ENCODE data around the gene ZFAND3. TPM values are rescaled to one million over a fixed set of nuclear protein-coding genes. Genes with fewer than 3 reads are reported as not detected.
A peak's percentile ranks its signal among the peaks of the same experiment; 100 is the strongest.
"Not testable (repeated sequence)": the region's sequence is repeated elsewhere in the genome, so short reads cannot be mapped to it uniquely, and the experiment has no call there.

ZFAND3 gene
- total and polyA plus RNA-seq, 7 donors: 48.5 to 166 (median 141) TPM

DNA sequence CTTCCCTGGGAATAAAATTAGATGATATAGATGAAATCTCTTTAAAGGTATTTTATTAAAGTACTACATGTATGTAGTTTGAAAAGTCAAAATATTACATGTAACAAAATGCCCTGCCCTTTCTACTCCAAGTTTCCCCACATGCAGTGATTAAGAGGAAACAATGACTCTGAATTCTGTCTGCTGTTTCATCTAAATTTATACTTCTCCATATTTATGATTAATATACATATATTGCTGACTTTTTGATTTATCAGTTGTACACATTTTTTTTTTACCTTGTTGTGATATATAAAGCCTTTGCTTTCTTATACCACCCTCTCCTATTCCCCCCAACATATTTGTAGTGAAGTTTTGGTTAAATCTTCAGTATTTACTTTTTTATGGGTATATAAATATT is 127.9 kb downstream of the ZFAND3 start:
- no peak overlapping the region for H3K4me3 ChIP-seq
- no peaks in the 10 kb centered on the region for H3K27me3 ChIP-seq (ENCODE audit: insufficient read depth in 3 of 3, low read length in 2 of 3)
- no peaks in the 10 kb centered on the region for H3K9me3 ChIP-seq
- no peaks in the 10 kb centered on the region for H3K36me3 ChIP-seq (ENCODE audit: insufficient read depth in 1 of 2, low read depth in 1 of 2)
- TF ChIP-seq, protein P1, sequence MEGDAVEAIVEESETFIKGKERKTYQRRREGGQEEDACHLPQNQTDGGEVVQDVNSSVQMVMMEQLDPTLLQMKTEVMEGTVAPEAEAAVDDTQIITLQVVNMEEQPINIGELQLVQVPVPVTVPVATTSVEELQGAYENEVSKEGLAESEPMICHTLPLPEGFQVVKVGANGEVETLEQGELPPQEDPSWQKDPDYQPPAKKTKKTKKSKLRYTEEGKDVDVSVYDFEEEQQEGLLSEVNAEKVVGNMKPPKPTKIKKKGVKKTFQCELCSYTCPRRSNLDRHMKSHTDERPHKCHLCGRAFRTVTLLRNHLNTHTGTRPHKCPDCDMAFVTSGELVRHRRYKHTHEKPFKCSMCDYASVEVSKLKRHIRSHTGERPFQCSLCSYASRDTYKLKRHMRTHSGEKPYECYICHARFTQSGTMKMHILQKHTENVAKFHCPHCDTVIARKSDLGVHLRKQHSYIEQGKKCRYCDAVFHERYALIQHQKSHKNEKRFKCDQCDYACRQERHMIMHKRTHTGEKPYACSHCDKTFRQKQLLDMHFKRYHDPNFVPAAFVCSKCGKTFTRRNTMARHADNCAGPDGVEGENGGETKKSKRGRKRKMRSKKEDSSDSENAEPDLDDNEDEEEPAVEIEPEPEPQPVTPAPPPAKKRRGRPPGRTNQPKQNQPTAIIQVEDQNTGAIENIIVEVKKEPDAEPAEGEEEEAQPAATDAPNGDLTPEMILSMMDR (IDR thresholded peaks at IDR 0.05): no peak
- H3K4me1 ChIP-seq: peaks cover 31% of the 10 kb centered on the region
- no peak for DNase-seq
- no peak overlapping the region for H3K27ac ChIP-seq
- intact Hi-C loops (cut with DNase I): no loop called here
- ATAC-seq: no peak

DNA sequence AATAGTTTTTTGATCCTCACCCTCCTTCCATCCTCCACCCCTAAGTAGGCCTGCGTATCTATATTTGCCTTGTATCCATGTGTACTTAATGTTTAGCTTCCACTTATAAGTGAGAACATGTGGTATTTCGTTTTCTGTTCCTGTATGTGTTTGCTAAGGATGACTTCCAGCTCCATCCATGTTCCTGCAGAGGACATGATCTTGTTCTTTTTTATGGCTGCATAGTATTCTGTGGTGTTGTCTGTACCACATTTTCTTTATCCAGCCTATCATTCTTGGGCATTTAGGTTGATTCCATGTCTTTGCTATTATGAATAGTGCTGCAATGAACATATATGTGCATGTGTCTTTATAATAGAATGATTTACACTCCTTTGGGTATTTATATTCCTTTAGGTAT is 129.1 kb downstream of the ZFAND3 start:
- intact Hi-C loops (cut with DNase I); DNase-seq; H3K27ac ChIP-seq; ATAC-seq; H3K4me3 ChIP-seq; H3K27me3 ChIP-seq (ENCODE audit: insufficient read depth in 3 of 3, low read length in 2 of 3); H3K36me3 ChIP-seq (ENCODE audit: insufficient read depth in 1 of 2, low read depth in 1 of 2); H3K9me3 ChIP-seq: not testable (repeated sequence)
- WGBS, 3 donors: 95 to 100% (median 96%) methylated on average over 2 of the region's 2 CpGs
- H3K4me1 ChIP-seq: peaks cover 24% of the 10 kb centered on the region

DNA sequence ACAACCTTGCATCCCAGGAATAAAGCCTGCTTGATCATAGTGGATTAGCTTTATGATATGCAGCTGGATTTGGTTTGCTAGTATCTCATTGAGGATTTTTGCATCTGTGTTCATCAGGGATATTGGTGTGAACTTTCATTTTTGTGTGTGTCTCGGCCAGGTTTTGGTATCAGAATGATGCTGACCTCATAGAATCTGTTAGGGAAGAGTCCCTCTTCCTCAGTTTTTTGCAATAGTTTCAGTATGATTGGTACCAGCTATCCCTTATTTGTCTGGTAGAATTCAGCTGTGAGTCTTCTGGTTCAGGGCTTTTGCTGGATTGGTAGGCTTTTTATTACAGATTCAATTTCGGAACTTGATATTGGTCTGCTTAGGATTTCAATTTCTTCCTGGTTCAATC is 132.5 kb downstream of the ZFAND3 start:
- 77 to 87% (median 84%) methylated on average over 2 of the region's 2 CpGs for WGBS, 3 donors
- Histone ChIP-seq H3K27ac (no peak overlapping the region), H3K27me3 (ENCODE audit: insufficient read depth in 3 of 3, low read length in 2 of 3) (no peaks in the 10 kb centered on the region), H3K4me3 (no peak overlapping the region), H3K36me3 (ENCODE audit: insufficient read depth in 1 of 2, low read depth in 1 of 2) (no peaks in the 10 kb centered on the region), H3K4me1 (peaks cover 48% of the 10 kb centered on the region), H3K9me3 (no peaks in the 10 kb centered on the region)
- intact Hi-C loops (cut with DNase I): no loop called here
- DNase-seq (no peak), ATAC-seq (no peak)
- TF ChIP-seq, protein P1 (IDR thresholded peaks at IDR 0.05): no peak

DNA sequence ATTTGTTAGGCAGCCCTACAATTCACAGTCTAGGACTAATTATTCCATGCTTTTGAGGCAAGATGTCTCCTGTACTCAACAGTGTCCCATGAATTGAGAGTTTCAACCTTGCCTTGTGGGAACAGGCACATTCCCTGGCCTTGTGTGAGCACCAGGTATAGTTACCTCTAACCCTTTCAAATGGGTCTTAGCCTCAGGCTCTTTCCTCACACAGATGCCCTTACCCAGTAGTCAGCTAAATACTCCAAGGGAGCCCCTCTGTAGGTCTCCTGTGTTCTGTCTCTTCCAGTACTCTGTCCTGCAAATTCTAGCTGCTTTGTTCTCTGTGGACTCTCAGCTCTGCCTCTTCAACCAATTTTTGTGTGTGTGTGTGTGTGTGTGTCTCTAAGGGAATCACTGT is 135.3 kb downstream of the ZFAND3 start:
- no peak for DNase-seq
- peaks cover 48% of the 10 kb centered on the region for H3K4me1 ChIP-seq

DNA sequence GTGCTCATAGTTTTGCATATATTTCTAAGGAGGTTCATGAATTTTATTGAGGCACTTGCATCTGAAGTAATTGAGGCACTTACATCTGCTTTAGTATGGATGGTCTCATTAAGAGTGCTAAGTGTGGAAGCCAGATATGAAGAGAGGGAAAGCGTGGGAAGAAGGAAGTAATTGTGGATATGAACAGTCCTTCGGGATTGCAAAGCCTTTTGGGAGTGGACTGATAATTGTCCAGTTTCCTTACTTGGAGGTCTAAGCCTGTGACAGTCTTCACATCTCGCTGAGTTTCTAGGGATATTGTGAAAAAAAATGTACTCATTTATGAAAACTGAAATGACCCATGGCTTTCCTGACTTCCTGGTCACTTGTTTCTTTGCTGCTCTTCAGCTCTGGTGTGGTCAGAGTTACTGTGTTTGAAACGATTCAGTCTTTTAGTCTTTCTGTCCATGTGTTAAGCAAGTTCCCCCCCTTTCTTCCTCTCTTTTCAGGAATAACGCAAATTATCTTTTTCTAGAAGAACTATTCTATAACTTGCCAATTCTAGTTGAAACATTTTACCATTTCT is 137.3 kb downstream of the ZFAND3 start:
- 51 to 52% (median 52%) methylated on average over 5 of the region's 5 CpGs for WGBS, 3 donors
- peaks cover 44% of the 10 kb centered on the region for H3K4me1 ChIP-seq
- no peak for DNase-seq

More for the DNA sequence above, 135.3 kb downstream of the ZFAND3 start:
- no peak for ATAC-seq
- no peak overlapping the region for H3K4me3 ChIP-seq
- no peaks in the 10 kb centered on the region for H3K9me3 ChIP-seq
- TF ChIP-seq, protein P1 (IDR thresholded peaks at IDR 0.05): no peak
- intact Hi-C loops (cut with DNase I): no loop called here
- no peaks in the 10 kb centered on the region for H3K36me3 ChIP-seq (ENCODE audit: insufficient read depth in 1 of 2, low read depth in 1 of 2)
- no peak overlapping the region for H3K27ac ChIP-seq
- H3K27me3 ChIP-seq (ENCODE audit: insufficient read depth in 3 of 3, low read length in 2 of 3): no peaks in the 10 kb centered on the region

More for the DNA sequence above, 137.3 kb downstream of the ZFAND3 start:
- H3K4me3 ChIP-seq: no peak overlapping the region
- TF ChIP-seq, protein P1 (IDR thresholded peaks at IDR 0.05): no peak
- no peaks in the 10 kb centered on the region for H3K9me3 ChIP-seq
- peak in 2 of 4 donors; percentile 18 to 28 for ATAC-seq
- no peaks in the 10 kb centered on the region for H3K27me3 ChIP-seq (ENCODE audit: insufficient read depth in 3 of 3, low read length in 2 of 3)
- H3K36me3 ChIP-seq (ENCODE audit: insufficient read depth in 1 of 2, low read depth in 1 of 2): no peaks in the 10 kb centered on the region
- intact Hi-C loops (cut with DNase I): no loop called here
- no peak overlapping the region for H3K27ac ChIP-seq
